Ectodermal cell (in vitro differentiated cells): ENCODE measurements around the gene SPEM2.

Experiments
- H3K27ac ChIP-seq: 2 replicates; pipeline ENCODE4 v1.7.0; 2013; ENCODE audit warnings: mild to moderate bottlenecking, low read depth, low read length; ENCODE audit not compliant: insufficient read depth, poor library complexity, severe bottlenecking
- H3K27me3 ChIP-seq: 2 replicates; pipeline ENCODE4 v1.7.0; 2013; ENCODE audit warnings: mild to moderate bottlenecking, low read length; ENCODE audit not compliant: insufficient read depth, control insufficient read depth, poor library complexity, severe bottlenecking
- H3K36me3 ChIP-seq: one replicate; pipeline ENCODE4 v1.7.0; 2013; ENCODE audit warnings: low read length; ENCODE audit not compliant: control insufficient read depth, insufficient read depth
- H3K4me1 ChIP-seq: one replicate; pipeline ENCODE4 v1.7.0; 2013; ENCODE audit warnings: low read length; ENCODE audit not compliant: control insufficient read depth, insufficient read depth
- H3K4me3 ChIP-seq: 2 replicates; pipeline ENCODE4 v1.7.0; 2013; ENCODE audit warnings: low read depth, low read length, control low read depth; ENCODE audit not compliant: insufficient read depth
- H3K9me3 ChIP-seq: 2 replicates; pipeline ENCODE4 v1.7.0; 2013; ENCODE audit warnings: mild to moderate bottlenecking, low read length, moderate library complexity; ENCODE audit not compliant: control insufficient read depth
- WGBS, 2 experiments: methylation state at CpG; one replicate each; pipeline ENCODE4 v1.1.7; 2013; ENCODE audit warnings: missing lambda C conversion rate in 2 of 2; 5-methylcytosine and 5-hydroxymethylcytosine counted together

Gene SPEM2

GRCh38 chr17:7403977-7404736, 21.3 kb upstream of the SPEM2 start, which contains the start of gene TMEM256:
TSS of gene TMEM256 (minus strand) at chr17:7404097. CDS start at chr17:7404084, 13 bp downstream.
- 0% methylated on average over 49 of the region's 49 CpGs for WGBS, 2 experiments
- Histone ChIP-seq H3K9me3 (no peaks in the 10 kb centered on the region), H3K4me3 (peak within 1 kb of the TSS; percentile 53), H3K4me1 (peaks cover 21% of the 10 kb centered on the region), H3K36me3 (peaks cover 7% of the 10 kb centered on the region), H3K27ac (peak within 1 kb of the TSS; percentile 94), H3K27me3 (no peaks in the 10 kb centered on the region)

GRCh38 chr17:7404737-7405349, 20.6 kb upstream of the SPEM2 start:
- Histone ChIP-seq H3K27me3 (no peaks in the 10 kb centered on the region), H3K36me3 (peaks cover 14% of the 10 kb centered on the region), H3K4me3 (peak overlapping the region; percentile 53), H3K27ac (peak overlapping the region; percentile 85), H3K4me1 (peaks cover 21% of the 10 kb centered on the region), H3K9me3 (no peaks in the 10 kb centered on the region)
- WGBS, 2 experiments = 0% methylated on average over 65 of the region's 65 CpGs

GRCh38 chr17:7405350-7406234, 19.8 kb upstream of the SPEM2 start:
- peak overlapping the region; percentile 85 for H3K27ac ChIP-seq
- H3K9me3 ChIP-seq = no peaks in the 10 kb centered on the region
- peaks cover 21% of the 10 kb centered on the region for H3K4me1 ChIP-seq
- H3K27me3 ChIP-seq = no peaks in the 10 kb centered on the region
- H3K4me3 ChIP-seq = peak overlapping the region; percentile 53
- WGBS, 2 experiments = 0 to 1% methylated on average over 38 of the region's 38 CpGs
- H3K36me3 ChIP-seq = peaks cover 22% of the 10 kb centered on the region

GRCh38 chr17:7406235-7406825, 19.1 kb upstream of the SPEM2 start:
- no peaks in the 10 kb centered on the region for H3K27me3 ChIP-seq
- H3K9me3 ChIP-seq = no peaks in the 10 kb centered on the region
- no peak overlapping the region for H3K27ac ChIP-seq
- H3K4me1 ChIP-seq = peaks cover 21% of the 10 kb centered on the region
- WGBS, 2 experiments = 9 to 11% methylated on average over 12 of the region's 12 CpGs
- H3K4me3 ChIP-seq = peak overlapping the region; percentile 53
- peaks cover 24% of the 10 kb centered on the region for H3K36me3 ChIP-seq

- peaks cover 21% of the 10 kb centered on the region for H3K4me1 ChIP-seq
- H3K36me3 ChIP-seq = peaks cover 24% of the 10 kb centered on the region
- peak overlapping the region; percentile 16 for H3K4me3 ChIP-seq
- WGBS, 2 experiments = 77 to 81% methylated on average over 13 of the region's 13 CpGs
- no peaks in the 10 kb centered on the region for H3K27me3 ChIP-seq
- no peak overlapping the region for H3K27ac ChIP-seq
- no peaks in the 10 kb centered on the region for H3K9me3 ChIP-seq
Measured at GRCh38 chr17:7407082-7407481, 18.3 kb upstream of the SPEM2 start.

GRCh38 chr17:7407485-7408251, 17.7 kb upstream of the SPEM2 start, which contains the start of gene NLGN2:
TSS of gene NLGN2 (plus strand) at chr17:7407845. CDS start at chr17:7408256, 411 bp downstream.
- peaks cover 24% of the 10 kb centered on the region for H3K36me3 ChIP-seq
- no peaks in the 10 kb centered on the region for H3K9me3 ChIP-seq
- 62 to 63% methylated on average over 7 to 10 of the region's 12 CpGs for WGBS, 2 experiments
- H3K27me3 ChIP-seq = no peaks in the 10 kb centered on the region
- H3K4me1 ChIP-seq = peaks cover 19% of the 10 kb centered on the region
- peak within 1 kb of the TSS; percentile 16 for H3K4me3 ChIP-seq
- H3K27ac ChIP-seq = no peak within 1 kb of the TSS

GRCh38 chr17:7408252-7408727, 17.1 kb upstream of the SPEM2 start:
- WGBS, 2 experiments = 88 to 91% methylated on average over 58 of the region's 58 CpGs
- H3K36me3 ChIP-seq = peaks cover 24% of the 10 kb centered on the region
- H3K9me3 ChIP-seq = no peaks in the 10 kb centered on the region

GRCh38 chr17:7408863-7409262, 16.6 kb upstream of the SPEM2 start:
- H3K9me3 ChIP-seq = no peaks in the 10 kb centered on the region
- H3K4me3 ChIP-seq = no peak overlapping the region
- H3K36me3 ChIP-seq = peaks cover 24% of the 10 kb centered on the region
- no peak overlapping the region for H3K27ac ChIP-seq
- WGBS, 2 experiments = 93 to 94% methylated on average over 6 of the region's 6 CpGs
- no peaks in the 10 kb centered on the region for H3K27me3 ChIP-seq
- H3K4me1 ChIP-seq = peaks cover 22% of the 10 kb centered on the region

More at GRCh38 chr17:7408252-7408727, 17.1 kb upstream of the SPEM2 start:
- peaks cover 18% of the 10 kb centered on the region for H3K4me1 ChIP-seq
- H3K4me3 ChIP-seq = no peak overlapping the region
- H3K27me3 ChIP-seq = no peaks in the 10 kb centered on the region
- H3K27ac ChIP-seq = no peak overlapping the region

- no peak overlapping the region for H3K4me3 ChIP-seq
- peaks cover 22% of the 10 kb centered on the region for H3K4me1 ChIP-seq
- H3K27ac ChIP-seq = no peak overlapping the region
- no peaks in the 10 kb centered on the region for H3K9me3 ChIP-seq
- H3K36me3 ChIP-seq = peaks cover 25% of the 10 kb centered on the region
- no peaks in the 10 kb centered on the region for H3K27me3 ChIP-seq
- WGBS, 2 experiments = 95 to 97% methylated on average over 6 of the region's 6 CpGs
Measured at GRCh38 chr17:7409716-7410115, 15.7 kb upstream of the SPEM2 start.
